Measurements from ENCODE around the gene SCFD2.

Gene SCFD2

DNA sequence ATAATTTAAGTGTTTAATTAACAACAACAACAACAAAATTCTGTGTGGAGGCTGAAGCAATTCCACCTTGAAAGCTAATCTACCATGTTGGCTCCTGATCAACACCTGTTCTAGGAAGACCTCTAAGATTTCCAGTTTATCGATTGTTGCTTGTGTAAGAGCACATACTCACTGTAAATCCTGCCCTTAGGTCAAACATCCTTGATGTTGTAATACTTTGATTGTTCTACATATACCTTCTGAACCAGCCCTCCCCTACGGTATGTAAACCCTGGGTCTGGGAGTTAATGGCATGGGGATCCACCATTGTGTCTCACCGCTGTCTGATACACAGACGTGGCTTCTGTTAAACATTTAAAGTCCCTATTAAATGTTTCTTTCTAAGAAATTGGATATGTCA is 430.5 kb downstream of the SCFD2 start:
- DNase-seq: no peak

DNA sequence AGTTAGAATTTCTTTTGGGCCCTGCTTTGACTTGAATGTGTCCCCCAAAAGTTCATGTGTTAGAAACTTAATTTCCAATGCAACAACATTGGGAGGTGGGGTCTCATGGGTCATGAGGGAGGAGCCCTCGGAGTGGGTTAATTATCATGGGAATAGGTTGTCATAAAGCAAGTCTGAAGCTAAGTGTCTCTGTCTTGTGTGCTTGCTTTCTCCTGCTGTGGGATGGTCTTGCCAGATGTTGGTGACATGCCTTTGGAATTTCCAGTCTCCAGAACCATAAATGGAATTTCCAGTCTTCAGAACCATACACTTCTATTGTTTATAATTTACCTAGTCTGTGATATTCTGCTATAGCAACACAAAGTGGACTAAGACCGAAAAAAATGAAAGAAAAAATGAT is 432.1 kb downstream of the SCFD2 start:
- no peak for DNase-seq

DNA sequence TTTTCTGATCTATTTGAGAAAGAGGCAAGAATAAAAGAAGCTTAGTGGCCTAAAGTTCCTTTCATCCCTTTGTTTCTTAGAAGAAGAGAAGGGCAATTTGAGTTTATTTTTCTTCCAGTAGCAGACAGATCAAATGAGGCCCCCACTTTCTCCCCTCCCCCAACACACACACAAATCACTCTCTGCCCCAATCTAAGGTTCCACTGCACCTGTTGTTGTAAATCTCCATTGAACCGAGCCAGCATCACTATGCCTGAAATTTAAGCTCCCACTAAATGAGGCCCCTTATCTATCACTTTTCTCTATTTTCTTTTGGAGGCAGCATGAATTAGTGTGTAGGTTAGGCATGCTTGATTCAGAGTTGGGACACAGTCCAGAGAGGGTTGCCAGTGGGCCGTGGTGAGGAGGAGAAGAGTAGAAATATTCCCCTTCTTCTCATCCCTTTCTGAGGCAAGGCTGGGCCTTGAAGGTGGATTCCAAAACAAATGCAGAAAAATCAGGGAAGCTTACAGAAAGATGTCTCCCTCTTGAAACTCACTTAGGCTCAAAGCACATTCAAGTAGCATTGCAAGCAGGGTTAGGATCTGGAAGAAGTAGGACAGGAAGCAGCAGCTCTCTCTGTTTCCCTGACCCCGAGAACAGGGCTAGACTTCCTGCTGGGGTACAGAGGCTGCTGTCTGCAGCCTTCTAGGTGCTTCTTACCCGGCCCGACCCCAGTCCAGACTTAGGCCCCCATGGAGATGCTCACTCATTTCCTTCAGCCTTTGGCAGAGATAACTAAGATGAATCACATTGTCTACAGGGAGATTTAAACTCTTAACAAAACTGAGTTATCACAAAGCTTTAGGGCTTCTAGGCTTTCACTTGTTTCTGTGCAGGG is 433.0 kb downstream of the SCFD2 start:
- DNase-seq: no peak

DNA sequence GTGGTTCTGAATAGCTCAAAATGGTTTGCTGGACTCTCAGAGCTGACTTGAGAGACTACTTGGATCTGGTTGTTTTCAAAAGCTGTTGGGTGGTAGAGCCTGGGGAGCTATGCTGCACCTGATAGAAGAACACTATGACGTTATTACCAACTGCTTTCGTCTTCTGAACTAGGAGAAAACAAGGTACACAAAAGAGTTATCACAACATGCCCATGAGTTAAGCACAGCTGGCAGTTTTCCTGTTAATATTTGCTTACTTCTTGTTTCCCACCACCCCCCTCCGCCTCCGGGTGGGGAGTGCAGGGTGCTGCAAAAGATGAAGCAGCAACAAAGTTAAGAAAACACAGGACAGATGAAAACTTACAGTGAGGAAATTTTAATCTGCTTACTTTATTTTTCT is 434.6 kb downstream of the SCFD2 start:
- DNase-seq: no peak

DNA sequence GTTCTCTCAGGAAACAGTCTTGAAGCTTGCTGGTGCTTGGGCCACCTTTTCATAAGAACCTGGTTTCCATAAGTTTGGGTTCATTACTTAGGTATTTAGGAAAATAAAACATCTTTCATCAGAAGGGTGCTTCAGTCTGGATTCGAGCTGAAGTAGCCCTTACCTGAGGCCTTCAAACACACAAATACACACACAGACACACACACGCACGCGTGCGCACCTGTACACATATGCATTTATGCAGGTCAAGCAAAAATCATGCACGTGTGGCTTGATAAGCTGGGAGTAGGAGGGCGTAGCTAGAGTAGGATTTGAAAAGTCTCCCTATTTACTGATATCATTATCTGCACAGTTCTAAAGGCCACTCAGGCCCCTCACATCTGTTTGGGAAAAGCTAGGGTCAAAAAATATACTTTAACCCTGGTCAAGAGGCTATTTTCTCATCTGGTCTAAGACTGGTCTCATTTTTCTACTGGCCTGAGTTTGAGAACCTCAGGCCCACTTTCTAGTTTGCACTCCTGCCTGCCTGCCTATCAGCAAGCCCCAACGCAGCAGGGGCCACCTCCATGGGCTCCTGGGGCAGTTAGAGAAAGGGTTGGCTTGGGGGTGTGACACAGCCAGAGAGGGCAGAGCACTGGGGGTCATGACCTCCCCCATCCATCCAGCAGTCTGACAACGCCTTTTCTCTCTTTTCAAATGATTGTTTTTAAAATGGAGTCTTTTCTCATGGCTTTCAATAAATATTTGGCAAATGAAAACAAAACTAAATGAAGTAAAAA is 439.5 kb downstream of the SCFD2 start:
- no peak for DNase-seq

DNA sequence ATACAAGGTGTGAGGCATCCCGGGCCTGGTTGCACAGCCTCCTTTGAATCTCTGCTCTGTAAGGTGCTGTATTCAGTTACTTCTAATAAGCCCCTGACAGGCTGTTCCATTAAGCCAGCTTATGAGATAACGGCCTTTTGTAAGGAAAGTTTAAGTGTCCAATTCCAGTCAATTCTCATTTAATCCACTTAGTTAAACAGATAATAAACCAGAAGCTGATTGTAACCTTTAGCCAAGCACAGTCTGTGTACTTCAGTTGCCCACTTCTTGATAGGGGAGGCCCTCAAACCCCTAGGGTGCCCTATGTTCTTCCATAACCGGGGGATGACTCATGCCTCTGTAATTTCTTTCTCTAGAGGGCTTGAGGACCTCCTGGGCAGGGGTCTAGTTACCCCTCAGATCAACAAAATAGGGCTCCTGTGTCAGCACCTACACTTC is 440.3 kb downstream of the SCFD2 start:
- no peak for DNase-seq

DNA sequence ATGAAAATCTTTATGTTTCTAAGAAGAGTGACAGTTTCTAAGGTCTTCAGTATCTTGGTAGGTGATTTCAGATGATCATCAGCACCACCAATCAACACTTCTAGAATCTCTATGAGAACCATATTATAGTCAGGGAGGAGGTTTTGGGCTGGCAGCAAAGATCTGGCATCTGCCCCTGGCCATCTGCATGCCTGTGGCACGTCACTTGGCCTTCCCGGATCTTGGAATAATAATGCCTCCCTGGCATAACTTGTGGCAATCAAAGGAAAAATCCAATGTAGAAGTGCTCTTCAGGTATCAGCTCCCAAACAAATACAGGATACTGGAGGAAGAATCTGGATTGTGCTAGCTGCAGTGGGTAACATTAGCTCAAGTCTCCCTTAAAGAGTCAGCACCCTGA is 446.4 kb downstream of the SCFD2 start:
- no peak for DNase-seq

DNA sequence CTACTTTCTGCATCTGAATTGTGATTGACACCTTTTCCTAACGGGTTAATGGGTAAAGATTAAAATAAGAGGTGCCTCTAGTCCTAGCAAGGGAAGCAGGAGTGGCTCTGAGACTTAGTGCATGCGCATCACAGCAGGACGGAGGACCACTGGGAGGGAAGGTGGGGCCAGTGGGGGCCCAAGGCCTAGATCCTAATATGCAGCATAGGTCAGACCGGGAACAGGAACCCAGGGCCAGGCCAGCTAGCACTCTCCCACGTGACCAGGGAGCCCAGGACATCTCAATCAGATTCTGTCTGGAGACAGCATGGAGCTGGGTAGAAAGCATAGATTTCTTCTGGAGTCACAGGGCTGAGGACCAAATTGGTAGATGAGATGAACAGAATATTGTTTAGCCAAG is 448.0 kb downstream of the SCFD2 start:
- DNase-seq: no peak

DNA sequence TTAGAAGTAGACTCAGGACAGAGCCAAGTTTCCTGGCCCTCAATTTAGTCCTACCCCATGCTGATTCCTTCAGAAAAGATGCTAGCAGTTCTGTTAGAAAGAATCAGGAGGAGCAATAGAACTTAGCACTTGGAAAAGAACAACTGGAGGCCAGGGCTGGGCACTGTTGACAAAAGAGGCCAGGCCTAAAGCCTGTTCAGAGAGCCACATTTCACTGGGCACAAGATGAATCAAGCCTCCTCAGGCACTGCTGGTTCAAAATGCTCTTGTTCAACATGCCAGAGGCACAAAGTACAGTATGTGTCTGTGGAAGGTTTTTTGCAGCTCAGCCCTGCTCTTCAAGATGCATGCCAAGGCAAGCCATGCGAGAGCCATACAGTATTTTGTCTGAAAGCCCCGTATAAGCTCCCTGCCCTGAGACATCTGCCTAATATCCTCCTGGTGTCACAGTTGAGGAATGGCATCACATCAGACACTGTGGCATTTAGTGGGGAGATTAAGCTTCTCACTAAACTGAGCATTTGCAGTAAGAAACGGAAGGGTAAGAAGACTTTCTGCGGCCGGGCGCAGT is 450.0 kb downstream of the SCFD2 start:
- DNase-seq: peak in 6 of 56 donors; percentile 0 to 27 (median 3)

DNA sequence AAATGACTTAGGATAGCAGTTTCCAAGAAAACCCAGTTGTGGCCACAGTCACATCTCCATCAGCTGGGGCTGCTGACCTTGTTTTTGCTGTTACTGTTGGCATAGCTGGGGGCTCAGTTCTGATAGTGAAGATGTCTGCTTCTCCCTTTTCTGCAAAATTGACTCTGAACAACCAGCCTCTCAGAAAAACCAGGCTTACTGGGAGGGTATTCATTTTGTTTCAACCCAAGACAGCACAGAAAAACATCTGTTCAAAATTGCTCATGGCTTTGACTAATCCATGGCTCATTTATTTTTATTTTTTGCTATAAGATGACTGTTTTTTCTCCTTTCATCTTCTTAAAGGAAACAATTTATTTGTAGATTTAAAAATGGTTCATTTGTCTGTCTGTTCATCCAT is 450.7 kb downstream of the SCFD2 start:
- DNase-seq: no peak

DNA sequence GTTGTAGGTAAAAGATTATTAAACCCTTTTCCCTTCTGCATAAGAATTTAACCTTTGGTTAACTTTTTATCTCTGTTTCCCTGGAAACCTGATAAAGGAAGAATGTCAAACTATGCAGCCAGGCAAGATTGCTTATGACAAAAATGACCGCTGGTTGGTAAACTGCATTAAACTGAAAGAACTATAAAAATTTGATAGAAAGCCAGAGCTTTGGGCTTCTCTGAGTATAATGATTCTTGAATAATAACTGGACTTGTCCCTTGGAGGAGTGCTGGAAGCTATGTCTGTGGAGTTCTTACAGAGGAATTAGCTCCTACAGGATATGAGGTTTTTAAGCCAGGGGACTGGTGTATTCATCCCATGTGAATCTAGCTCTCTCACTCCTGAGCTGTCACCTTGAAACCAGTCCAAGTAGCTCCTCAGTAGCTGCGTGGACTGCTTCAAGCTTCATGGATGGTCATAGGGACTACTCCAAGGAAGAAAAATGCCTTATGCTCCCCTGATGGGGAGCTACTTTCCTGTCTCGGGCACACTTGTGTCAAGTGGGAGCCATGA is 451.7 kb downstream of the SCFD2 start:
- DNase-seq: no peak

DNA sequence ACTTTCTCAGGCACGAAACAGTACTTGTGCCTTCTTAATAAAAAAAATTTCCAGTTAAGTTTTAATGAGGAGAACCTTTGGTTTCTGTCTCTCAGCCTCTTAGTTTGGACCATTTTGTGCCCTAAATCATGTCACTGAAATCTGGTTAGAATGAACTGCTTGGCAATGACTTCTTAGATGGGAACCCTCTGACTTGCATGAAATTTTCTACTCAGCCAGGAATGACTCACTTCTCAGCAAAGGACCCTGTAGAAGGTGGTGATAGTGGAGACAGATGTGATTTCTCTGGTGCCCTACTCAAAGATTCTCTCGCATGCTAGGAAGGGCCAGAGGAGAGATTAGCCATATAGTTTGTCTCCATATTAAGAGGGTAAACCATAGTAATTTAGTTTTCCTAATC is 453.3 kb downstream of the SCFD2 start:
- no peak for DNase-seq

DNA sequence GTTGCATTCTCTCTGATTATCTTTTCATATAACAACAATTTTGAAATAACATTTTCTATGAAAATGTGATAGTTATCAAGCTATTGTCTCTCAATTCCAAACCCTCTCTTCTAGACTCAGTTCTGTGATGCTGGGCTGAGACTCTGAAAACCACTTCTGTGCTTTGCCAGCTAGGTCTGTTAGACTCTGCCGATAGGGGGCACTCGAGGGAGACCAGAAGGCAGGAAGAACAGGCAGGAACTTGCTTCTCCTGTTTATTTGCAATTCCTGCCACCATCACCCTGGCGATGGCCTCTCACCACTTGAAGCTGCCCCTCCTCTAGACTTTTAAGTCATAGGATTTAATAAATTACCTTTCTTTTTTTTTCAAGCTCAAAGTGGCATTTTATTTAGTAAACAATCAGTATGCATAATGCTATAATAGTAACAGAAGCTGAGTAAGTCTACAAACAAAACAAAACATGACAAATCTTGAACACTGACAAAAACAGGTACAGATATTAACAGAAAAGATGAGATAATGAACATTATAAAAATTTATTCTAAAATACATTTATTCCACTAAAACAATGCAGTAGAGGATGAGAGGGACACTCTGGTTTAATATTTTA is 454.1 kb downstream of the SCFD2 start:
- peak in 42 of 56 donors; percentile 1 to 68 (median 13) for DNase-seq

DNA sequence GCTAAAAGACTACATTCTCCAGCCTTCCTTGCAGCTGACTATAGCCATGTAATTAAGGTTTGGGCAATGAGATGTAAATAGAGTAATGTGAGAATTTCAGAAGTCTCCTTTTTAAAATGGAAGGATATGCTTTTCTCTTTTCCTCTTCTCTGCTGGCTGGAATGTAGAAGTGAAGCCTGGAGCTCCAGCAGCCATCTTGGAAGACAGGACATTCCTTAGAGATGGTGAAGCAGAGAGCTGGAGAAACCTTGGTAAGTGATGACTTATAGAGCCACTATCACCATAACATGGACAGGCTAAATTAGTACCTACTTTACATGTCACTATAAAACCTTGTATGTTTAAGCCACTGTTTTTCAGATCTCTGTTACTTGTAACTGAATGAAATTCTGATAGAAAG is 455.7 kb downstream of the SCFD2 start:
- DNase-seq: no peak

DNA sequence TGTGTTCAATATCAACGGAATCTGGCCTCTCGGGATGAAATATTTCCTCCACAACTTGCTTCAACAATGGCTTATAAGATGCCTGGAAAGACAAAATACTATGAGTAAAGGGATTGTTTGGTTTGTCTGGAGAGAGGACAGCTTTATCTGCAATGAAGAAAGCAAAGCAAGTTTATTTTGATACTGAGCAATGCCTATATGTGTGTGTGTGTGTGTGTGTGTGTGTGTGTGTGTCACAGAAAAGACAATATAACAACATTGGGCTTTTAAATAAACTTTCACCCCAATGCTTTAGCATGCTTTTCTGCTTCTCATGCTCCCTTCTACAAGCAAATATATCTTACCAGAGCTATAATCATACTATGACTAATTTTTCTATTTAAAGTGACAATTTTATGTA is 458.4 kb downstream of the SCFD2 start:
- no peak for DNase-seq

DNA sequence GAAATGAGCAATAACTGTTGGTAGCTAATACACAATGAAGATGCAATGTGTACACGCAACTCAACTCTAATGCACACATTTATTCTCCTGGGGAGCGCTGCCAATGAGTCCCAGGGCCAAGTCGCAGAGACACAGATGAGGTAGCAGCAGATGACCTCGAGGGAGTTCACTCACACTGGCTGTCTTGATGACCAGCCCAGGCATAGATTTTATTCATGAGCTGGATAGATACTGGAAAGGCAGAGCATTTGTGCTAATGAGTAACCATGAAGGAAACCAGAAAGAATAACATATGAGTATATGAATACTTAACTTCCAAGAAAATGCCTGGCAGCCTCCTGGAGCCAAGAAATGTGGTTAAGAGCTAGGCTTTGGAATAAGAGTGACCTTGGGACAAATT is 461.4 kb downstream of the SCFD2 start:
- no peak for DNase-seq

DNA sequence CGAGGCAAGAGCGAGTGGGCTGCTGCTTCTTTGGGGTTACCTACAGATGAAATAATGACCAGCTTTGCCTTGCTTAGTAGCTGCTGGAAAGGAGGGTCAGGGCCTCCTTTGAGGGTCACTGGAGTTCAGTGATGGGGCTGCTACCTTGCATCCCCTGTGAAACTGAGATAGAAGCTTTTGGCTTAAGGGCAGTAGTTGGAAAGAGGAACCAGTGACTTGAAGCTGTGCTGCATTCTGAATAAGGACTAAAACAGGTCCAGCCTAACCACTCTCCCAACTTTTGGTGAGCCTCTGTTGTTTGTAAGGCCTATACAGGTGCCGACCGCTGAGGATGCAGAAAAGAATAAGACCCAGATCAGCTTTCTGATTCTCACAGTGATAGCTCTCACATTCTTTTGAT is 462.6 kb downstream of the SCFD2 start:
- no peak for DNase-seq

DNA sequence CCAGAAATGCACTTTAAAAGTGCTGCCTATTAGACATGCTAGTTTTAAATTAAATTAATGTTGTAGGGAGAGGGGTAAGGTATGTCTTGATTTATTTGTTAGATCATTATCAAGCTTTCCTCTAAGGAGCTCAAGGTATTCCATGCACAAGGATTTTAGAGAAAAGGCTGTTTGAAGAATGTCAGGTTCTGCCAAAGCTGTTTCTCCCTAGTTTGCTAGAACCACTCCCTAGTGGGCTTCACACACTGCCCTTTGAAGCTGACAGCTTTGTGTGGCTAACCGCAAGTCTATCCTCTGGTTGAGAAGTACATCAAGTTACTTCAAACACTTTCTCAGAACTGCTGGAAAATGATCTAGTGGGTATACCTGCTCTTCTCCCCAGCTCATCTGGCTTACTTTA is 471.4 kb downstream of the SCFD2 start:
- DNase-seq: no peak

DNA sequence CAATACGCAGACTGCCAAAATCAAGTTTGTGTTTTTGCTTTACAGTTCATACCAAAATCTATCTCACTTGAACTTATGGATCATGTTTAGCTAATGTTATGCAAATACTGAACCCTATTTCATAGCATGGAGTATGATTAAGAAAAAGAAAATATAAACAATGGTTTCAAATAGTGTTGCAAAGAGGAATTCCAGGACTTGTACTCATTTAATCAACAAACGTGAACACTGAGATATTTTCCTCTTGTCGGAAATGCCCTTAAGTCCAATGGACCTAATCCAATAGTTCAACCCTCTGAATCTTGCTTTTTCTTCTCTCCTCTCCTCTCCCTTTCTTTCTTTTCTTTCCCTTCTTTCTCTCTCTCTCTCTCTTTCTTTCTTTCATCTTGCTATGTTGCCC is 473.0 kb downstream of the SCFD2 start:
- no peak for DNase-seq

DNA sequence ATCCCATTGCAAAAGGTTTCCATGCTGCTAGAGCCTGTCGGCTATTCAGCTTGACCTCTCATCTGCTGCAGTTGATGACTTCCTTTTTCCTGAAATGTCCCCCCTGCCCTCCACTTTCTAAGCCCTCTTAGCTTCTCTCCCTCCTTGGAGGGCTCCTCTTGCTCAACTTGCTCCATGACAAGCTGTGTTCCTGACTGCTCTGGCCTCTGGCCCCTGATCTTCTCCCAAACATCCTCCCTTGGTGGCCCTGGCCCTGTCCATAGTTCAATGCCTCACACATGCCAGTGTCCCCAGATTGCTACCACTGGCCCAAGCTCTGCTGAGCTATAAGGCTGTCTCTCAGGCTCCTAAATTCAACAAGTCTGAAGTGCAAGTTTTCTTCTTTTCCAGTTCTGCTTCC is 474.1 kb downstream of the SCFD2 start:
- no peak for DNase-seq

DNA sequence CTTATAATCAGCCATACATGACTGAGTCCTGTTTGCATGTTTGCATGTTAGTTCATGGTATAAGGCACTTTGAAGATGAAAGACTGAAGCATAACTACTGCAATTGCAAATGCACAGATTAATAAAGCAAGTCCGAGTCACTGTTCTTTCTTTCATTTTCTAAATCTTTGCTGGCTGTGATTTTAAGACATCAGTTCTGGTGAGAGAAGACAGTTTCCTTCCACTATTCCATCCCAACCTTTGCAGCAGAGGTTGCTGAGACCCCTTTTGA is 475.4 kb downstream of the SCFD2 start:
- DNase-seq: no peak

Measured in nucleus accumbens (tissue), 56 donors.